ENCODE measurements around the gene SIAH3. TPM values are rescaled to one million over a fixed set of nuclear protein-coding genes. Genes with fewer than 3 reads are reported as not detected.
A peak's percentile ranks its signal among the peaks of the same experiment; 100 is the strongest.

The SIAH3 gene
- total RNA-seq, 1 experiment from 2014 or later: not detected

- H3K4me1 ChIP-seq (ENCODE audit: insufficient read depth, low read length): peaks cover 10% of the 10 kb centered on the region; the same call in 1 of the 2 replicates
- no peak overlapping the region; the same call in 1 of the 2 replicates for H3K4me2 ChIP-seq (ENCODE audit: low read length)
- CTCF ChIA-PET: no interaction called here
- no peak overlapping the region for H3K9ac ChIP-seq (ENCODE audit: low read length)
- H3K36me3 ChIP-seq (ENCODE audit: low read depth, low read length): no peaks in the 10 kb centered on the region
- DNase-seq (peak; percentile 49), ATAC-seq (peak; percentile 27; the same call in 1 of the 2 replicates)
- no peaks in the 10 kb centered on the region for H3K9me2 ChIP-seq (replicated peaks; ENCODE audit: low read length)
- intact Hi-C loops (cut with micrococcal nuclease): no loop called here
- no peak overlapping the region for H3K4me3 ChIP-seq (ENCODE audit: low read length)
- no peak for TF ChIP-seq EZH2phosphoT487 (IDR thresholded peaks at IDR 0.05; ENCODE audit: borderline replicate concordance, low read length)
- no peak for TF ChIP-seq EZH2 (IDR thresholded peaks at IDR 0.05; ENCODE audit: low read length, unreplicated experiment)
- TF ChIP-seq CTCF (conservative IDR thresholded peaks at IDR 0.05; ENCODE audit: low read depth, low read length): no peak
- H4K20me1 ChIP-seq (ENCODE audit: low read length): no peaks in the 10 kb centered on the region
- H2AFZ ChIP-seq (ENCODE audit: low read length): no peak overlapping the region
- H3K9me3 ChIP-seq (ENCODE audit: low read length): no peaks in the 10 kb centered on the region
- no peaks in the 10 kb centered on the region for H3K79me2 ChIP-seq (ENCODE audit: low read length)
- H3K27me3 ChIP-seq (ENCODE audit: low read length): peaks cover 44% of the 10 kb centered on the region
- H3F3A ChIP-seq (ENCODE audit: low read length, unreplicated experiment): no peaks in the 10 kb centered on the region
- POLR2A ChIA-PET (ENCODE audit: unreplicated experiment): interaction anchor here (0.6 kb wide), 1 partner anchor 443 kb away, joined by 5 read pairs; no protein-coding TSS in a partner anchor
- no peak overlapping the region for H3K27ac ChIP-seq (ENCODE audit: low read length)
- no TSS peak for BruUV-seq (replicated peaks)
Measured at GRCh38 chr13:45861322-45861721, 9.8 kb upstream of the SIAH3 start.

- DNase-seq (no peak), ATAC-seq (no peak; the same call in 1 of the 2 replicates)
- Histone ChIP-seq H3F3A (ENCODE audit: low read length, unreplicated experiment) (no peaks in the 10 kb centered on the region), H3K27me3 (ENCODE audit: low read length) (peaks cover 41% of the 10 kb centered on the region), H4K20me1 (ENCODE audit: low read length) (no peaks in the 10 kb centered on the region), H3K4me1 (ENCODE audit: insufficient read depth, low read length) (peaks cover 10% of the 10 kb centered on the region; the same call in 1 of the 2 replicates), H3K4me3 (ENCODE audit: low read length) (no peak overlapping the region), H3K9me2 (replicated peaks; ENCODE audit: low read length) (no peaks in the 10 kb centered on the region), H2AFZ (ENCODE audit: low read length) (no peak overlapping the region), H3K9ac (ENCODE audit: low read length) (no peak overlapping the region), H3K4me2 (ENCODE audit: low read length) (no peak overlapping the region), H3K79me2 (ENCODE audit: low read length) (no peaks in the 10 kb centered on the region), H3K9me3 (ENCODE audit: low read length) (no peaks in the 10 kb centered on the region), H3K36me3 (ENCODE audit: low read depth, low read length) (no peaks in the 10 kb centered on the region), H3K27ac (ENCODE audit: low read length) (no peak overlapping the region)
- no TSS peak for BruUV-seq (replicated peaks)
- CTCF ChIA-PET: no interaction called here
- intact Hi-C loops (cut with micrococcal nuclease): no loop called here
- POLR2A ChIA-PET (ENCODE audit: unreplicated experiment): no interaction called here
- TF ChIP-seq CTCF (conservative IDR thresholded peaks at IDR 0.05; ENCODE audit: low read depth, low read length) (no peak), EZH2 (IDR thresholded peaks at IDR 0.05; ENCODE audit: low read length, unreplicated experiment) (no peak), EZH2phosphoT487 (IDR thresholded peaks at IDR 0.05; ENCODE audit: borderline replicate concordance, low read length) (no peak)
Measured at GRCh38 chr13:45860240-45860639, 8.7 kb upstream of the SIAH3 start.

- H3K9me3 ChIP-seq (ENCODE audit: low read length): no peaks in the 10 kb centered on the region
- ATAC-seq: no peak
- ChIA-PET CTCF (no interaction called here), POLR2A (ENCODE audit: unreplicated experiment) (no interaction called here)
- no peak overlapping the region for H2AFZ ChIP-seq (ENCODE audit: low read length)
- no peaks in the 10 kb centered on the region for H3F3A ChIP-seq (ENCODE audit: low read length, unreplicated experiment)
- H3K36me3 ChIP-seq (ENCODE audit: low read depth, low read length): no peaks in the 10 kb centered on the region
- peaks cover 36% of the 10 kb centered on the region for H3K27me3 ChIP-seq (ENCODE audit: low read length)
- H3K9me2 ChIP-seq (replicated peaks; ENCODE audit: low read length): no peaks in the 10 kb centered on the region
- no peak overlapping the region for H3K4me3 ChIP-seq (ENCODE audit: low read length)
- H3K9ac ChIP-seq (ENCODE audit: low read length): no peak overlapping the region
- intact Hi-C loops (cut with micrococcal nuclease): no loop called here
- no peak overlapping the region for H3K4me2 ChIP-seq (ENCODE audit: low read length)
- H3K79me2 ChIP-seq (ENCODE audit: low read length): no peaks in the 10 kb centered on the region
- H3K4me1 ChIP-seq (ENCODE audit: insufficient read depth, low read length): peaks cover 10% of the 10 kb centered on the region; the same call in 1 of the 2 replicates
- no peak for DNase-seq
- H3K27ac ChIP-seq (ENCODE audit: low read length): no peak overlapping the region
- BruUV-seq (replicated peaks): no TSS peak
- TF ChIP-seq EZH2phosphoT487 (IDR thresholded peaks at IDR 0.05; ENCODE audit: borderline replicate concordance, low read length) (no peak), EZH2 (IDR thresholded peaks at IDR 0.05; ENCODE audit: low read length, unreplicated experiment) (no peak), CTCF (conservative IDR thresholded peaks at IDR 0.05; ENCODE audit: low read depth, low read length) (no peak)
- no peaks in the 10 kb centered on the region for H4K20me1 ChIP-seq (ENCODE audit: low read length)
Measured at GRCh38 chr13:45859705-45860104, 8.2 kb upstream of the SIAH3 start.

Measured in PC-3 (cell line).